Measurements from ENCODE around the gene DENND1A. TPM values are rescaled to one million over a fixed set of nuclear protein-coding genes. Genes with fewer than 3 reads are reported as not detected.

DENND1A gene
- total and polyA plus RNA-seq, 11 donors, result 9.8 to 24.0 (median 14.7) TPM

- intact Hi-C loops (cut with DNase I), result no loop called here
- DNase-seq (no peak), ATAC-seq (no peak)
- H3K9me3 ChIP-seq, result no peaks in the 10 kb centered on the region
- no peak overlapping the region for H3K4me3 ChIP-seq
- TF ChIP-seq, protein P1, sequence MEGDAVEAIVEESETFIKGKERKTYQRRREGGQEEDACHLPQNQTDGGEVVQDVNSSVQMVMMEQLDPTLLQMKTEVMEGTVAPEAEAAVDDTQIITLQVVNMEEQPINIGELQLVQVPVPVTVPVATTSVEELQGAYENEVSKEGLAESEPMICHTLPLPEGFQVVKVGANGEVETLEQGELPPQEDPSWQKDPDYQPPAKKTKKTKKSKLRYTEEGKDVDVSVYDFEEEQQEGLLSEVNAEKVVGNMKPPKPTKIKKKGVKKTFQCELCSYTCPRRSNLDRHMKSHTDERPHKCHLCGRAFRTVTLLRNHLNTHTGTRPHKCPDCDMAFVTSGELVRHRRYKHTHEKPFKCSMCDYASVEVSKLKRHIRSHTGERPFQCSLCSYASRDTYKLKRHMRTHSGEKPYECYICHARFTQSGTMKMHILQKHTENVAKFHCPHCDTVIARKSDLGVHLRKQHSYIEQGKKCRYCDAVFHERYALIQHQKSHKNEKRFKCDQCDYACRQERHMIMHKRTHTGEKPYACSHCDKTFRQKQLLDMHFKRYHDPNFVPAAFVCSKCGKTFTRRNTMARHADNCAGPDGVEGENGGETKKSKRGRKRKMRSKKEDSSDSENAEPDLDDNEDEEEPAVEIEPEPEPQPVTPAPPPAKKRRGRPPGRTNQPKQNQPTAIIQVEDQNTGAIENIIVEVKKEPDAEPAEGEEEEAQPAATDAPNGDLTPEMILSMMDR (IDR thresholded peaks at IDR 0.05), result no peak
- TF ChIP-seq POLR2A (IDR thresholded peaks at IDR 0.05), result no peak
- no peaks in the 10 kb centered on the region for H3K4me1 ChIP-seq
- 30 to 41% (median 36%) methylated on average over 16 to 22 of the region's 22 CpGs for WGBS, 4 donors
- peaks cover 0 to 12% (median 0%) of the 10 kb centered on the region in 9 donors for H3K27me3 ChIP-seq
- no peaks in the 10 kb centered on the region for H3K36me3 ChIP-seq
- no peak overlapping the region for H3K27ac ChIP-seq
Observed at GRCh38 chr9:123360161-123361085, 569.5 kb downstream of the DENND1A start.

GRCh38 chr9:123359546-123359945, 570.4 kb downstream of the DENND1A start:
- intact Hi-C loops (cut with DNase I), result loop anchor here in 1 of 10 donors (10.0 kb wide), 1 partner anchor 895 kb away; no protein-coding TSS in a partner anchor
- no peak for ATAC-seq
- H3K9me3 ChIP-seq, result no peaks in the 10 kb centered on the region
- H3K36me3 ChIP-seq, result no peaks in the 10 kb centered on the region
- no peak overlapping the region for H3K4me3 ChIP-seq
- TF ChIP-seq, protein P1 (IDR thresholded peaks at IDR 0.05), result no peak
- TF ChIP-seq POLR2A (IDR thresholded peaks at IDR 0.05), result no peak
- WGBS, 4 donors, result 73 to 88% (median 83%) methylated on average over 3 of the region's 3 CpGs
- peaks cover 0 to 4% (median 0%) of the 10 kb centered on the region in 12 donors for H3K4me1 ChIP-seq
- peaks cover 0 to 20% (median 3%) of the 10 kb centered on the region in 9 donors for H3K27me3 ChIP-seq
- no peak overlapping the region for H3K27ac ChIP-seq
- DNase-seq, result no peak

DNA sequence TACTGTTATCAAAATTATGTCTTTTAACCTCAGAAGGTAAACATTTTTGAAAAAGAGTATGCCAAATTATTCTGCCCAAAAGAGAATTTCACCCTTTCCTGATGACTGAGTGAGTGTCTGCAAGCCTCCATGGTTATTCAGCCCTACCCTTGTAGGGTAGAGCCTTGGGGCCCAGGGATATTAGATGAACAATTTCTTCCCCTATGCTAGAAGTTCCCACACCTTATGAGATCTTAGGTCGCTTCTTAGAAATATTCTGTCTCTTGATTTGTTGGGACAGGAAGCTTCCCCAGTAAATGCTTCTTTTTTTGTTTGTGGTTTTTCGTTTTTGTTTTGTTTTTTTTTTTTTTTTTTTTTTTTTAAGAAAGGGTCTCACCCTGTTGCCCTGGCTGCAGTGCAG, 570.8 kb downstream of the DENND1A start:
- no peak for ATAC-seq

More for the DNA sequence above, 570.8 kb downstream of the DENND1A start:
- Histone ChIP-seq H3K4me3 (no peak overlapping the region), H3K36me3 (no peaks in the 10 kb centered on the region), H3K9me3 (no peaks in the 10 kb centered on the region), H3K27me3 (peaks cover 0 to 24% (median 5%) of the 10 kb centered on the region in 9 donors), H3K27ac (no peak overlapping the region), H3K4me1 (peaks cover 0 to 6% (median 2%) of the 10 kb centered on the region in 12 donors)
- intact Hi-C loops (cut with DNase I), result loop anchor here in 1 of 10 donors (10.0 kb wide), 1 partner anchor 894 kb away; no protein-coding TSS in a partner anchor
- WGBS, 4 donors, result 70 to 90% (median 83%) methylated on average over 2 of the region's 2 CpGs
- no peak for DNase-seq
- TF ChIP-seq POLR2A (IDR thresholded peaks at IDR 0.05), result no peak
- TF ChIP-seq, protein P1 (IDR thresholded peaks at IDR 0.05), result no peak

Data from heart left ventricle (tissue), 16 donors.